GOT3 (cell line): ENCODE data around the gene SORT1.
"Not testable (repeated sequence)": the region's sequence is repeated elsewhere in the genome, so short reads cannot be mapped to it uniquely, and the experiment has no call there.

Source experiments
- DNase-seq: peaks from one replicate; lab custom pipeline; 2025; ENCODE audit warnings: mixed read lengths; lab: John Stamatoyannopoulos, UW

Gene SORT1

GRCh38 chr1:109379907-109380306, 17.8 kb downstream of the SORT1 start:
- no peak for DNase-seq

DNA sequence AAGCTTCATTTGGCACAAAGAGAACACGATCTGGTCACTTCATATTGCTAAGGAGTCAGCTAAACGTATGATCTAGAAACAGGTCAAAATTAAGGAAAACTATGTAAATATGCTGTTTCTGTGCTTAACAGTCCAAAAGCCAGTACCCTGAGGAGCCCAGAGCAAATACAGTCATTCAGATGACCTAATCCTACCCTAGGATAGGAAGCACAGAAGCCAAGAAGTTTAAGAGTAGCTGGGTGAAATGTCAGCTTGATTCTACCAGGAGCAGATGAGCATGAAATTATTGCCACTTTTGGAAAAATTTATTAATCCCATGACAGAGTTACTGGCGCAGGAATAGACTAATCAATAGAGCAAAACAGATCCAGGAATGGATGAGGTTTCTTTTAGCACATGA, 18.3 kb downstream of the SORT1 start:
- no peak for DNase-seq

GRCh38 chr1:109377698-109378097, 20.0 kb downstream of the SORT1 start:
- no peak for DNase-seq

DNA sequence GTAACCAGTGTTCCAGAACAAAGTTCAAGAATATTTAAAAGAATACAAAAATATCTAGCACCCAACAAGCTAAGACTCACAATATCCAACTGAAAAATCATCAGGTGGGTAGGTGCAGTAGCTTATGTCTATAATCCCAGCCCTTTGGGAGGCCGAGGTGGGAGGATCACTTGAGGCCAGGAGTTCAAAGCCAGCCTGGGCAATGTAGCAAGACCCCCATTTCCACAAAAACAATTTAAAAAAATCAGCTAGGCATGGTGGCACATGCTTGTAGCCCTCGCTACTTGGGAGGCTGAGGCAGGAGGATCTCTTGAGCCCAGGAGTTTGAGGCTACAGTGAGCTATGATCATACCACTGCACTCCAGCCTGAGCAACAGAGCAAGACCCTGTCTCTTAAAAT, 24.0 kb downstream of the SORT1 start:
- DNase-seq, result not testable (repeated sequence)

GRCh38 chr1:109373126-109373525, 24.6 kb downstream of the SORT1 start:
- no peak for DNase-seq

DNA sequence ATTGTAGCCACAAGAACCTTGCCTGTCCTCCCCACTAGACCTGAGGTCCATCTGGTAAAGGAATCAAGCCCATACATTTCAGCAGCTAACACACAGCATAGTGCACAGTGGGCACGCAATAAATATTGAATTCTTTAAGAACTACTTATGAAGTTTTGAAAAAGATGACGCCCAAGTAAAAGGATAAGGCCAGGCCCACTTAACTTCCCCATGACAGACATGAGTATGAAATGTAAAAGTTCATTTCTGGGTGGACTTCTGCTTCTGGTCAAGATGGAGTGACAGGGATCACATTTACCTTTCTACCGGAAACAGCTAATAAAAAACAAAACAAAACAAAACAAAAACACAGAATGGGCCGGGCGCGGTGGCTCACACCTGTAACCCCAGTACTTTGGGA, 25.4 kb downstream of the SORT1 start:
- no peak for DNase-seq

DNA sequence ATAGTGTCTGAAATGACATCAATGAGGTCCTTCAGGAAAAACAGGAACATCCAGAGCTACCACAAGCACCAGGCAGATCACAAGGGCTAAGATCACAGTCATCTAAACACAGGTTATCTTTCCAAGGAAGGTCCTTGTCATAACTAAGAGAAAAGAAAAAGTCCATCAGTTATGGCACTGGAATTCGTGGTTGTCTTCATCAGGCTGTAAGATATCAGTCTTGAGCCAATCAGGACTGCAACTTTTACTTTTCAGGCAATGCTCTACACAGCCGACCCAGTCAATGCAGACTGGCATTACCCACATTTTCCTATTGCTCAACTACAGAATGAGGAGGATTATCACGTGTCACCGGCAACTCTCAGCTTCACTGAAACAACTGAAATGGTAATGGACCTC, 26.4 kb downstream of the SORT1 start:
- no peak for DNase-seq

GRCh38 chr1:109370712-109371340, 26.9 kb downstream of the SORT1 start:
- no peak for DNase-seq

DNA sequence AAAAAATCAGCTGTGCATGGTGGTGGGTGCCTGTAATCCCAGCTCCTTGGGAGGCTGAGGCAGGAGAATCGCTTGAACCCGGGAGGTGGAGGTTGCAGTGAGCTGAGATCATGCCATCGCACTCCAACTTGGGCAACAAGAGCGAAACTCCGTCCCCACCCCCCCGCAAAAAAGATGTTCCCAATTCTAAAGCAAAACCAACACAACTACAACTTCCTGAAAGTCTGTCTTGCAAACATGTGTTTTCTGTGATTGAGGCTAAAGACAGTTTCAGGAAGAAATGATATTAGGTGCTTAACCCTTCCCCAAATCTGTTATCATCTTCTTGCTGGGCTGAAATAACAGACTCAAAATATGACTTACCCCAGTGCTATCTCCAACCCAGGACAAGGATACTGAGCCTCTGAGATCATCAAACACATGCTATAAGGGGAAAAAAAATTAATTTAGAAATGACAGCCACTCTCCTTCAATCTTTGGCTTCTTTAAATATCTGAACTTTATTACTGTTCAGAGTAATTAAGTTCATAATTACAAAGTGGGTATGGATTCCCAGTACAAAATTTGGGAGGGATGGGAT, 28.5 kb downstream of the SORT1 start:
- DNase-seq, result no peak

GRCh38 chr1:109368464-109368863, 29.3 kb downstream of the SORT1 start:
- DNase-seq, result no peak

DNA sequence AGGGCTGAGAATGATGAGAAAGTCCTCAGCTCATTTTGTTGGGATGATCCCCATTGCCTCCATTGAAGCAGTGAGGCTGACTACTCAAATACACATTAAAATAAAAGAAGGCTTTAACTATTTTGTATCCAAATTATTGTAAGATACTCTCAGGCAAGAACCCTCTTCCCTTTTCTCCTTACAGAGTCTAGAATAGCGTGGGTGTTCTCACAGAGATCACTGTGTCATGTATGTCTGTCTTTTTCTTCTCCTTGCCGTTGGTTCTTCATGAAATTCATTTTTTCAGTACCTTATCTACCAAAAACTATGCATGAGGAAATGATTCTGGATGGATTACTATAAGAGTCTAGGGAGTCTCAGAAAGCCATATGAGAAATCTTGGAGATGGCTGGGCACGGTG, 30.1 kb downstream of the SORT1 start:
- DNase-seq, result no peak

DNA sequence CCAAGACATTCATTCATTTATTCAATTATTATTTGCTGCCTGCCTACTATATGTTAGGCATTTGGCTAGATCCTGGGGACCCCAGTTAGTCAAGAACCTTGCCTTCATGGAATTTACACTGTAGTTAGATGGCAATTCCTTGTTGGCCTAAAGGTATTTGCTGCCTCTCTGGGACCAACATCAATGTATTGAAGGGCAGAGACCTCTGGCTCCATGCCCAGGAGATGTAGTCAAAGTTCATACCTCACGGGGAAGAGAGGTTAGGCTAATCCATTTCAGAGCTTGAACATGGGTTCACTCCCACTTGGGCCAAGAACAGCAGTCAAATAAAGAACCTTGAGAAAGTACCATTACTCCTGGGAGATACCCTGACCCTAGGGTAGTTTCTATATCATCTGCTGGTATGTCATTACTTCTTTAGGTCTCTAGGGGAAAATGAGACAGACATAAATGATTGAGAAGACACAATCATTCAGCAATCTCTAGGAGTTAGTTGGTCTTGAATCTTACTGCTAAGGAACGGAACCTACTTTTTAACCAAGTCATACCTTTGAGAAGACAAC, 32.0 kb downstream of the SORT1 start:
- DNase-seq, result no peak

- no peak for DNase-seq
These were observed 36.1 kb downstream of the SORT1 start for GRCh38 chr1:109361649-109362048.

- DNase-seq, result no peak
These were observed 36.6 kb downstream of the SORT1 start for GRCh38 chr1:109361069-109361468.

- no peak for DNase-seq
These were observed 40.1 kb downstream of the SORT1 start for GRCh38 chr1:109357616-109358015.

GRCh38 chr1:109356915-109357314, 40.8 kb downstream of the SORT1 start:
- no peak for DNase-seq

DNA sequence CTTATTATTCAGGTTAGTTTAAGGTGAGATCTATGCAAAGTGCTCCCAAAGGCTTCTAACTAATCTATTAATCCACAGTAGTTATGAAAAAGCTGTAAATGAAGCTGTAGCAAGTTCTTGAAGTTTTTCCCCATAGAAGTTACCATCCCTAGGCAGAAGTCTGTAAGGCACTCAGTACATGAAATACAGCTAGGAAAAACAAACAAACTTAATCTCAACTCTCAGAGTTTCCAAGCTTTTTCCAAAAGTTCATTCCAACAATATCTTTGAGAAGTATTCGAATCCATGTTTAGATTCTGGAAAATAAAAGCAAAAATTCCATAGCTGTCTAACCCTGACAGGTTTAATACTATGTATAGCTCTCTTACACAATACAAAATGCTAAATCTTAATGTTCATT, 41.2 kb downstream of the SORT1 start:
- DNase-seq, result no peak

DNA sequence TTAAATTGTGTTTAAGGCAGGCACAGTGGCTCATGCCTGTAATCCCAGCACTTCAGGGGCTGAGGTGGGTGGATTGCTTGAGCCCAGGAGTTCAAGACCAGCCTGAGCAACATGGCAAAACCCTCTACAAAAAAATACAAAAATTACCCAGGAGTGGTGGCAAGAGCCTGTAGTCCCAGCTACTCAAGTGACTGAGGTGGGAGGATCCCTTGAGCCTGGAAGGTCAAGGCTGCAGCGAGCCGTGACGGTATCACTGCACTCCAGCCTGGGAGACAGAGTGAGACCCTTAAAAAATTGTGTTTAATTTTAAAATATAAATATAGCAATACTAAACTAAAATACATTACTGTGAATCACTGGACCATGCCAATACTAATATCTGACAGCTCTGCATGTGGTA, 42.8 kb downstream of the SORT1 start:
- no peak for DNase-seq

GRCh38 chr1:109351457-109351856, 46.3 kb downstream of the SORT1 start:
- no peak for DNase-seq

DNA sequence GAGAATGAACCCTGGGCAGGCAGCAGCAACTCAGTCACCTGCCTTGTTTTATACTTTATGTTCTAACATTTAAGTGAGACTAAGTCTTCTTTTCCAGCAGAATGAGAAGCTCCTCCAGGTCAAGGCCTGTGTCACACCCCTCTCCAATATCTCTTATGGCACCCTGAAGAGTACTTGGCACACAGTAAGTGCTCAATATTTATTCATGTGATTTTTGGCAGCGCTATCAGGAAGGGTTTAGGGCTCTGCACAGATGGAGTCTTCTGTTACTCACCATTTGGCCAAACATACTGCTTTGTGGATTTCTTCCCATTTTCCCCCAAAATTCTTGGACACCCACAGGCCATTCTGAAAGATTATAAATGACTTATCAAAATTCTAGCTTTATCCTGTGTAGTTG, 47.1 kb downstream of the SORT1 start:
- DNase-seq, result no peak

GRCh38 chr1:109350182-109350581, 47.5 kb downstream of the SORT1 start:
- DNase-seq, result no peak

- no peak for DNase-seq
These were observed 50.2 kb downstream of the SORT1 start for GRCh38 chr1:109347511-109347910.

DNA sequence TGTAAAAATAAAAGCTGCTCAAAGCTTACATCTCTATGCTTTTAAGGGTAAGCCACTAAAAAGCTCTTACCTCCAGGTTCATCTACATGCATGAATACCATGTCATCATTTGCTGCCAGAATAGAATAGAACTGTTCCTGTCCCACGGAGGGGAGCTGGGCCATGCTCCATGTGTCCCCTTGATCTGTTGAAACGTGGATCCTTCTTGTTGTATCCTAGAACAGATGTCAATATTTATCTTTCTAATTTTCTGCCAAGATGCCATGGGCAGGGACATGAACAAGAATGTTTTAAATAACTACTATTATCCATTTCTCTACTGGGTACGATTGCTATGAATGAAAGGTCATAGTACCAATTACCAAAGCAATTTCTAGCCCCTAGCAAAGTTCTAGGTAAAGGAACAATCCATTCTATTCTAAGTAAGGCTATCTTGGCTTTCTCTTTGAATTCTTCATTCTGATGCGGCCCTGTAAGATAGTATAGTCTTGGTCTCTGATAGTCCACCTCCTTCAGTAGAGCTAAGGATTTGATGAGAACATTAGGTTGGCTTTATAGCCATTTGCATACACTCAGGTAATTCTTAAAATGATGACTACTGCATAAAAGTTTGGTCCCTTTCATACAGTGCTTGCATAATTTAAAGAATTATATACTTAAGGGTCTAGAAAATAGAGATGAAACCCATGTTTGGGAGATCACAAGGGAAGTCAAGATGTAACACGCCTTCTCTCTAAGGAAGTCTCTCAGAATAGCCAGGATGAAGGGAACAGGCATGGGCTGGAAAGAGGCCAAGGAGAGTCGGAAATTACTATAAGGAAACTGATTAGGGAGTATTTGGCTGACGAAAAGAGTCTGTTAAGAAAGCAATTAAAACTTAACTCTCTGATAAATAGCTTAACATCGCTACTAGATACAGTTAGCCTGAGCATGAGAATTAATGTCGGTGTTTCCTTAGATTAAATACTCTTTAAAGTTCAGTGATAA, 55.5 kb downstream of the SORT1 start:
- no peak for DNase-seq
